LNCaP clone FGC (cell line): Measurements from ENCODE around the gene SOWAHA.

ENCODE experiments used
- DNase-seq: peaks from one replicate; pipeline ENCODE4 v3.0.0-alpha.2; 2011; ENCODE audit warnings: low read depth
- H3K4me3 ChIP-seq: 2 replicates; pipeline ENCODE4 v1.5.1; 2011; ENCODE audit warnings: mild to moderate bottlenecking, low read depth, low read length, control low read depth
- CTCF ChIP-seq: IDR thresholded peaks from 2 replicates; pipeline ENCODE4 v1.5.1; 2012; ENCODE audit warnings: mild to moderate bottlenecking; ENCODE audit not compliant: control insufficient read depth, insufficient read depth; ENCODE audit errors: extremely low read depth

SOWAHA gene

GRCh38 chr5:132773601-132774355 is 39.3 kb upstream of the SOWAHA start:
- H3K4me3 ChIP-seq = no peak overlapping the region
- DNase-seq = no peak
- no peak for TF ChIP-seq CTCF

- no peak for DNase-seq
- H3K4me3 ChIP-seq = no peak overlapping the region
- TF ChIP-seq CTCF = no peak
These were observed 38.7 kb upstream of the SOWAHA start for GRCh38 chr5:132774406-132774805.

GRCh38 chr5:132774896-132775295 is 38.2 kb upstream of the SOWAHA start:
- TF ChIP-seq CTCF = no peak
- no peak for DNase-seq
- no peak overlapping the region for H3K4me3 ChIP-seq

DNA sequence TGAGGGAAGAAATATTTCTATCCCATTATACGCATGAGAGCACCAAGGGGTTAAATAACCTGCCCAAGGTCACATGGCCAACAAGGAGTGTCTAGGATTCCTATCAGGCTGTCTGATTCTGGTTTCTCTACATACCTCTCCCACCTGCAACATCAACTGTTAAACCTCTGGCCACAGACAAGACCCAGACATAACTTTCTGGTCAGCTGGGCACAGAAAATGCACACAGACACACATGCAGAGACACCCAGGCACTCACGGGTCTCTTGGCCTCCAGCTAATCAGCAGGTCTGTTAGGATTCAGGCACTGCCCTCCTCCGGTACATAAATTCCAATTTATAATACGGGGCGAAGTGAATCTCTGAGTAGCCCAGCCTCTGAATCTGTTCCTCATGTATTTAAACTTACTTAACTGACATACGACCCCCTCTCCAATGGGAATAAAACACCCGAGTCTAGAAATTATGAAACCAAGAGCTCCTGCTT is 37.6 kb upstream of the SOWAHA start:
- no peak for DNase-seq
- no peak for TF ChIP-seq CTCF
- H3K4me3 ChIP-seq = no peak overlapping the region

DNA sequence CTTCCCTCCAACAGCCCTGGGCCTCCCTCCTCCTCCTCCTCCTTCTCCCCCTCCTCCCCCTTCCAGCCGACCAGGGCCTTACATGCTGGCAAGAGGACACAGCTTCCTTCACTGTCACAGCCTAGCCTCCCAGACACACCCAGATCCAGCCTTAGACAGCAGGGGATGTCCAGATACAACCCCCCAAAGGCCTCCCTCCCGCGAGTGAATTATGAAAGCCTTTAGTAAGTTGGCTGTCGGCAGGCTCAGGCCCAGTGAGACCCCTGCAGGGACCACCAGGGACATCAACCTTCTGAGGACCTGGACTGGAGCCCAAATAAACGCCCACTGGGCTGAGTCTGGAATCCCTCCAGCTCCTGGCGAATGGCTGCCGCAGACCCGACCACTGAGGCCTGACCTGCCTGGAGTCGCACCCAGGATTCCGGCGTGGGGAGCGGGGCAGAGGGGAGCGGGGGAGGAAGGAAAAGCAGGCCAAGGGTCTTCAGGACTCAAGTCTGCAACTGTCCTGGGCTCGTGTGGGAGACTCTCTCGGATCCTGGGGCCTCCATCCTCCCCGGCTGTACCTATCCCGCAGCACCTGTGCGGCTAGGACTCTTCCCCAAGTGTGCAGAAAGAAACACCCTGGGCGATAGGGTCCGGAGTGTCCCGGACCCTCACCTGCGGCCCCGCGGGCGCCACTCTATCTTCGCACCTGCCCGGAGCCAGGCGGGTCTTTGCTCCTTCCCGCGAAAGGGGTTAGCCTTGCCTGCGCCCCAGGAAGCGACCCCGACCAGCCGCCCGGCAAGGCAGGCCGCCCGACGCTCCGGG is 36.8 kb upstream of the SOWAHA start:
- no peak for TF ChIP-seq CTCF
- no peak for DNase-seq

DNA sequence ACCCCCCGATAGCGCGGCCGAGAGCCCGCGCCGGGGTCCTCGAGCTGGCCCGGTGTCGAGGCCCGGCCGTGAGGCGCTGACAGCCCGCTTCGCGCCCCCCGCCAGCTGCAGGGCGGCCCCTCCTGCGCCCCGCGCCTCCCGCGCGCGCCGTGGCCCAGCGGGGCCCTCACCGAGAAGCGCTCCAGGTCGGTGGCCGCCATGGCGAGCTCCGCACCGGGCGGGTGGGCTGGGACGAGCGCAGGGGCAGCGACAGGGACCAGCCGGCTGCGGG is 36.2 kb upstream of the SOWAHA start:
- H3K4me3 ChIP-seq = peak overlapping the region; percentile 75
- no peak for TF ChIP-seq CTCF
- no peak for DNase-seq

More for the DNA sequence above, 36.8 kb upstream of the SOWAHA start:
- peak overlapping the region; percentile 75 for H3K4me3 ChIP-seq
